DND-41 (cell line): ENCODE data around the gene HAAO.

Experiments
- ATAC-seq: fragments of 200-7000 bp; cut with Tn5 transposase; 3 replicates; pipeline ENCODE4 v1.9.1; 2021; ENCODE audit warnings: low read depth; ENCODE audit not compliant: insufficient read depth
- DNase-seq: peaks from one replicate; pipeline ENCODE4 v3.0.0-alpha.2; 2020
- H2AFZ ChIP-seq: 2 replicates; pipeline ENCODE4 v1.6.0; 2012; ENCODE audit warnings: low read depth, low read length
- H3K27ac ChIP-seq: 2 replicates; pipeline ENCODE4 v1.5.1; 2012; ENCODE audit warnings: low read length, inconsistent platforms
- H3K27me3 ChIP-seq: fragments of 200-600 bp; sonication (generic); 2 replicates; pipeline ENCODE4 v1.6.0; 2012; ENCODE audit warnings: low read length, mild to moderate bottlenecking, inconsistent platforms; ENCODE audit not compliant: insufficient read depth, poor library complexity
- H3K36me3 ChIP-seq: 2 replicates; pipeline ENCODE4 v1.5.1; 2012; ENCODE audit warnings: low read length, inconsistent platforms; ENCODE audit not compliant: insufficient read depth
- H3K4me1 ChIP-seq: 2 replicates; pipeline ENCODE4 v1.5.1; 2012; ENCODE audit warnings: mild to moderate bottlenecking, low read length; ENCODE audit not compliant: insufficient read depth
- H3K4me2 ChIP-seq: 2 replicates; pipeline ENCODE4 v1.6.0; 2012; ENCODE audit warnings: mild to moderate bottlenecking, moderate library complexity, low read length, inconsistent platforms; ENCODE audit not compliant: insufficient read depth
- H3K4me3 ChIP-seq, 2 experiments: fragments of 200-600 bp in 1 of 2; shearing (Covaris generic) in 1 of 2; 2 replicates each; pipeline ENCODE4 v1.5.1; 2012 to 2016; ENCODE audit warnings: inconsistent platforms in 2 of 2, low read length in 2 of 2, mild to moderate bottlenecking in 2 of 2, low read depth in 1 of 2, moderate library complexity in 1 of 2
- H3K79me2 ChIP-seq: 2 replicates; pipeline ENCODE4 v1.6.0; 2012; ENCODE audit warnings: low read length, inconsistent platforms; ENCODE audit not compliant: insufficient read depth
- H3K9ac ChIP-seq: 2 replicates; pipeline ENCODE4 v1.6.0; 2012; ENCODE audit warnings: low read depth, mild to moderate bottlenecking, inconsistent platforms, low read length, moderate library complexity
- H3K9me3 ChIP-seq: 2 replicates; pipeline ENCODE4 v1.5.1; 2012; ENCODE audit warnings: low read length, moderate library complexity, mild to moderate bottlenecking, inconsistent platforms; ENCODE audit not compliant: insufficient read depth, severe bottlenecking
- H4K20me1 ChIP-seq: 2 replicates; pipeline ENCODE4 v1.6.0; 2012; ENCODE audit warnings: low read length; ENCODE audit not compliant: insufficient read depth
- CTCF ChIP-seq: IDR thresholded peaks from 2 replicates; pipeline ENCODE4 v1.5.1; 2012; ENCODE audit warnings: borderline replicate concordance, low read length, moderate library complexity, mild to moderate bottlenecking; ENCODE audit not compliant: poor library complexity, severe bottlenecking; ENCODE audit errors: extremely low read depth
- EZH2 ChIP-seq: IDR thresholded peaks from 3 replicates; pipeline ENCODE4 v1.6.1; 2012; ENCODE audit warnings: borderline replicate concordance, low read depth, mild to moderate bottlenecking, moderate library complexity, low read length, inconsistent platforms; ENCODE audit not compliant: severe bottlenecking

The HAAO gene

GRCh38 chr2:42809131-42809818 lies 16.9 kb upstream of the HAAO start:
- peak overlapping the region; percentile 76 for H3K4me2 ChIP-seq
- TF ChIP-seq EZH2 (no peak), CTCF (no peak)
- H3K79me2 ChIP-seq: no peaks in the 10 kb centered on the region
- no peaks in the 10 kb centered on the region for H3K9me3 ChIP-seq
- H3K9ac ChIP-seq: peak overlapping the region; percentile 95
- no peaks in the 10 kb centered on the region for H3K27me3 ChIP-seq
- peak overlapping the region; percentile 67 for H3K27ac ChIP-seq
- peak overlapping the region; percentile 81 for H2AFZ ChIP-seq
- peaks cover 23% of the 10 kb centered on the region for H3K4me1 ChIP-seq
- ATAC-seq (no peak), DNase-seq (no peak)
- H4K20me1 ChIP-seq: no peaks in the 10 kb centered on the region
- no peaks in the 10 kb centered on the region for H3K36me3 ChIP-seq
- H3K4me3 ChIP-seq: peak overlapping the region; percentile 38 to 57; a peak in 3 of 4 replicates

GRCh38 chr2:42808301-42808700 lies 15.9 kb upstream of the HAAO start:
- no peak overlapping the region for H3K4me3 ChIP-seq
- DNase-seq (no peak), ATAC-seq (no peak)
- H3K9me3 ChIP-seq: no peaks in the 10 kb centered on the region
- H3K79me2 ChIP-seq: no peaks in the 10 kb centered on the region
- no peak overlapping the region for H3K27ac ChIP-seq
- no peaks in the 10 kb centered on the region for H3K27me3 ChIP-seq
- no peak overlapping the region for H3K9ac ChIP-seq
- TF ChIP-seq EZH2: no peak
- TF ChIP-seq CTCF: no peak
- no peak overlapping the region for H3K4me2 ChIP-seq
- H2AFZ ChIP-seq: no peak overlapping the region
- no peaks in the 10 kb centered on the region for H4K20me1 ChIP-seq
- peaks cover 23% of the 10 kb centered on the region for H3K4me1 ChIP-seq
- H3K36me3 ChIP-seq: no peaks in the 10 kb centered on the region

- Histone ChIP-seq H3K27me3 (no peaks in the 10 kb centered on the region), H3K36me3 (no peaks in the 10 kb centered on the region), H3K4me3 (no peak overlapping the region), H3K4me2 (no peak overlapping the region), H3K4me1 (peaks cover 23% of the 10 kb centered on the region), H3K9ac (no peak overlapping the region), H4K20me1 (no peaks in the 10 kb centered on the region), H3K79me2 (no peaks in the 10 kb centered on the region), H3K27ac (no peak overlapping the region), H2AFZ (no peak overlapping the region), H3K9me3 (no peaks in the 10 kb centered on the region)
- DNase-seq (no peak), ATAC-seq (no peak)
- TF ChIP-seq EZH2 (no peak), CTCF (no peak)
Observed at GRCh38 chr2:42806786-42807185, 14.4 kb upstream of the HAAO start.
